OCI-LY3 (cell line): Measurements from ENCODE around the gene OVAAL.

Experiments used
- H2AFZ ChIP-seq: fragments of 200-600, 300-600 bp; shearing (Covaris generic); 2 replicates; pipeline ENCODE4 v1.6.0; 2014; ENCODE audit warnings: antibody characterized with exemption, low read depth, low read length
- H3K27ac ChIP-seq: fragments of 200-600, 300-600 bp; sonication (generic); 2 replicates; pipeline ENCODE4 v1.5.1; 2014; ENCODE audit warnings: mild to moderate bottlenecking, low read length, moderate library complexity, mixed read lengths
- H3K27me3 ChIP-seq: fragments of 200-600, 300-600 bp; sonication (generic); 2 replicates; pipeline ENCODE4 v1.6.1; 2014; ENCODE audit warnings: low read depth, low read length, mixed read lengths
- H3K36me3 ChIP-seq: fragments of 200-600, 300-600 bp; sonication (generic); replicated peaks from 2 replicates; pipeline ENCODE3; 2014; ENCODE audit warnings: low read depth, low read length, mixed read lengths
- H3K4me1 ChIP-seq: fragments of 300-600, 200-600 bp; sonication (generic); 2 replicates; pipeline ENCODE4 v1.6.1; 2014; ENCODE audit warnings: low read length, mixed read lengths
- H3K4me2 ChIP-seq: fragments of 200-600, 300-600 bp; sonication (generic); 2 replicates; pipeline ENCODE4 v1.6.1; 2014; ENCODE audit warnings: low read length, mixed read lengths
- H3K4me3 ChIP-seq: fragments of 300-600, 200-600 bp; sonication (generic); 2 replicates; pipeline ENCODE4 v1.5.1; 2014; ENCODE audit warnings: antibody characterized with exemption, mild to moderate bottlenecking, low read length, moderate library complexity
- H3K79me2 ChIP-seq: fragments of 300-600, 200-600 bp; shearing (Covaris generic); 2 replicates; pipeline ENCODE4 v1.6.1; 2014; ENCODE audit warnings: mild to moderate bottlenecking, low read length, mixed read lengths
- H3K9ac ChIP-seq: fragments of 300-600, 200-600 bp; shearing (Covaris generic); 2 replicates; pipeline ENCODE4 v1.6.0; 2014; ENCODE audit warnings: mild to moderate bottlenecking, low read length, moderate library complexity
- H3K9me3 ChIP-seq: fragments of 200-600, 300-600 bp; shearing (Covaris generic); 2 replicates; pipeline ENCODE4 v1.6.1; 2014; ENCODE audit warnings: low read length, mixed read lengths; ENCODE audit not compliant: insufficient read depth
- H4K20me1 ChIP-seq: fragments of 200-600, 300-600 bp; sonication (generic); 2 replicates; pipeline ENCODE4 v1.6.1; 2016; ENCODE audit warnings: low read length, mixed read lengths; ENCODE audit not compliant: insufficient read depth
- EZH2phosphoT487 ChIP-seq: fragments of 200-600 bp; shearing (Covaris generic); IDR thresholded peaks from 2 replicates; pipeline ENCODE4 v1.6.1; 2018; ENCODE audit warnings: antibody characterized with exemption, mixed run types, low read depth
- TF ChIP-seq, protein P1 (sequence below): fragments of 200-600, 300-600 bp; sonication (generic); IDR thresholded peaks from 2 replicates; pipeline ENCODE4 v1.5.1; 2014; ENCODE audit warnings: antibody characterized with exemption, low read length, low read depth

The OVAAL gene

DNA sequence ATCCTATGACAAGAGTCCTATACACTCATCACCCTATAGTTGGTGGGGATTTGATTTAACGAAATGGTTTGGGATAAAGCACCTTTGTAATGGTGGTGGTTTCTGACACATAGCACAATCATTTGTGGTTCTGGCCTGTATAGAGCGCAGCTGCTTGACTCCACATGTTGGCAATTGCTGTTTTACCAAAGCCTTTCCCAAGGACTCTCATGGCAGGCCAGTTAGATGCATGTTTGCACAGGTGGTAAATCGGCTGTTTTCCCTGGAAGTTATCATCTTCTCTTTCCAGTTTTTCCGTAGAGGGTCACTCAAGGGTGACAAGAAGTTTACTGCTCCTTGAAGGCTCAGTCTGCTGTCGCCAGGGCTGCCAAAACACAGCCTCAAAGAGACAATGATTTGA is 56.0 kb downstream of the OVAAL start:
- Histone ChIP-seq H3K4me1 (no peaks in the 10 kb centered on the region), H3K9ac (no peak overlapping the region), H3K79me2 (no peaks in the 10 kb centered on the region), H3K36me3 (no peaks in the 10 kb centered on the region), H3K4me2 (no peak overlapping the region), H3K9me3 (no peaks in the 10 kb centered on the region), H3K27ac (no peak overlapping the region), H4K20me1 (no peaks in the 10 kb centered on the region), H2AFZ (no peak overlapping the region), H3K27me3 (no peaks in the 10 kb centered on the region), H3K4me3 (no peak overlapping the region)
- TF ChIP-seq, protein P1, sequence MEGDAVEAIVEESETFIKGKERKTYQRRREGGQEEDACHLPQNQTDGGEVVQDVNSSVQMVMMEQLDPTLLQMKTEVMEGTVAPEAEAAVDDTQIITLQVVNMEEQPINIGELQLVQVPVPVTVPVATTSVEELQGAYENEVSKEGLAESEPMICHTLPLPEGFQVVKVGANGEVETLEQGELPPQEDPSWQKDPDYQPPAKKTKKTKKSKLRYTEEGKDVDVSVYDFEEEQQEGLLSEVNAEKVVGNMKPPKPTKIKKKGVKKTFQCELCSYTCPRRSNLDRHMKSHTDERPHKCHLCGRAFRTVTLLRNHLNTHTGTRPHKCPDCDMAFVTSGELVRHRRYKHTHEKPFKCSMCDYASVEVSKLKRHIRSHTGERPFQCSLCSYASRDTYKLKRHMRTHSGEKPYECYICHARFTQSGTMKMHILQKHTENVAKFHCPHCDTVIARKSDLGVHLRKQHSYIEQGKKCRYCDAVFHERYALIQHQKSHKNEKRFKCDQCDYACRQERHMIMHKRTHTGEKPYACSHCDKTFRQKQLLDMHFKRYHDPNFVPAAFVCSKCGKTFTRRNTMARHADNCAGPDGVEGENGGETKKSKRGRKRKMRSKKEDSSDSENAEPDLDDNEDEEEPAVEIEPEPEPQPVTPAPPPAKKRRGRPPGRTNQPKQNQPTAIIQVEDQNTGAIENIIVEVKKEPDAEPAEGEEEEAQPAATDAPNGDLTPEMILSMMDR, result no peak
- TF ChIP-seq EZH2phosphoT487, result no peak

DNA sequence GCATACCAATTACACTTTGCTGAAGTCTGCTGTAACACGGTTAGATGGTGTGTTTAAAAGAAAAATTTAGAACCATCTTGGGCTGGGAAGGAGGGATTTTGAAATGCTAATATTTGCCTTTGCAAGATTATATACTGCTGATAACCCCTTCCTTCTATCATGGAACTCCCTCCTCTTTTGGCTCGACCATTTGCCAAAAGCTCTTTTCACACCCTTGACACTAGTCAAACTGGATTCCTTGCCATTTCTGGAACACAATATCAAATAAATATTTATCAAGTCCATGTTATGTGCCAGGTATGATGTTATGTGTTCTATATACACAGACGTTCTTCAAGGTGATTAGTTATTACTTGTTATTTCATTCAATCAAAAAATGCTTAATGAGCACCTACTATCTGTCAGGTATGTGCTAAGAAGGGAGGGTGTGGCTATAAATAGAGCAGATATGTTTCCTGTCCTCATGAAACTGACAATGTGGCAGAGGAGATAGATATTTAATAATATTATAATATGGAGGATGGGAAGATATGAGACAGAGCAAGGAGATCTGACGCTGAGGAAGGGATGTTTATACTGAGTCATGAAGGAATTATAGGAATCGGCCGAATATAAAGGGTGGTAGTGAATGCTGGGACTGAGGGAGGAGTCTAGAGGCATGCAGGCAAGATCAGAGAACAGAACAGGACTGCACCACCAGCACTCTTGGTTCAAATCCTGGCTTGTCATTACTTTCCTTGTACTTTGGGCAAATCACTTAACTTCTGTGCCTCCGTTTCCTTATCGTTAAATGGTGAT is 56.9 kb downstream of the OVAAL start:
- H3K27ac ChIP-seq, result no peak overlapping the region
- H3K27me3 ChIP-seq, result no peaks in the 10 kb centered on the region
- H3K4me3 ChIP-seq, result no peak overlapping the region
- H2AFZ ChIP-seq, result no peak overlapping the region
- H3K4me1 ChIP-seq, result no peaks in the 10 kb centered on the region
- no peak overlapping the region for H3K9ac ChIP-seq
- H3K79me2 ChIP-seq, result no peaks in the 10 kb centered on the region
- H4K20me1 ChIP-seq, result no peaks in the 10 kb centered on the region
- H3K4me2 ChIP-seq, result no peak overlapping the region
- H3K9me3 ChIP-seq, result no peaks in the 10 kb centered on the region
- TF ChIP-seq, protein P1, result no peak
- no peak for TF ChIP-seq EZH2phosphoT487
- H3K36me3 ChIP-seq, result no peaks in the 10 kb centered on the region
